Endothelial cell of umbilical vein (primary cell): ENCODE data around the gene LCTL. TPM values are rescaled to one million over a fixed set of nuclear protein-coding genes. Genes with fewer than 3 reads are reported as not detected.
A peak's percentile ranks its signal among the peaks of the same experiment; 100 is the strongest.

Experiments used
- BruUV-seq: library from RNA; stranded (reverse); fragments of 400-500 nt; replicated peaks from 2 replicates; lab custom pipeline; 2021; lab: Mats Ljungman, UMichigan
- CTCF ChIA-PET: fragments of 300-600, 350-600 bp; sonication (Branson Sonifier 250); formaldehyde crosslinking; loops from one replicate; lab custom pipeline; 2021; ENCODE audit warnings: antibody characterized with exemption, inconsistent platforms; lab: Charles Lee
- POLR2A ChIA-PET: fragments of 300-600, 350-600 bp; sonication (Branson Sonifier 250); formaldehyde crosslinking; loops from one replicate; lab custom pipeline; 2021; ENCODE audit warnings: antibody characterized with exemption, inconsistent platforms; lab: Charles Lee
- DNase-seq: peaks from one replicate; pipeline ENCODE4 v3.0.0-alpha.2; 2011; ENCODE audit warnings: low read depth, low spot score
- FAIRE-seq: peaks from 2 replicates; lab custom pipeline; 2011; peaks lifted over from hg19 to GRCh38; lab: Jason Lieb, UNC
- H2AFZ ChIP-seq: 2 replicates; pipeline ENCODE4 v1.6.0; 2012; ENCODE audit warnings: low read depth, low read length, control low read depth, inconsistent platforms
- H3K27ac ChIP-seq: 2 replicates; pipeline ENCODE4 v1.5.1; 2011; ENCODE audit warnings: low read depth, mild to moderate bottlenecking, control low read depth, low read length, moderate library complexity; ENCODE audit not compliant: insufficient read depth
- H3K27me3 ChIP-seq, 2 experiments: 2 replicates each; pipeline versions ENCODE4 v1.6.0 to v1.6.1; 2011; ENCODE audit warnings: low read length in 2 of 2, mixed read lengths in 1 of 2; ENCODE audit not compliant: control insufficient read depth in 2 of 2, insufficient read depth in 2 of 2
- H3K36me3 ChIP-seq, 2 experiments: 2 replicates in 1 of 2; 3 replicates in 1 of 2; pipeline ENCODE4 v1.5.1; 2011; ENCODE audit warnings: low read length in 2 of 2, mild to moderate bottlenecking in 1 of 2, moderate library complexity in 1 of 2; ENCODE audit not compliant: control insufficient read depth in 2 of 2, insufficient read depth in 2 of 2; ENCODE audit errors: extremely low read depth in 1 of 2
- H3K4me1 ChIP-seq: 3 replicates; pipeline ENCODE4 v1.5.1; 2011; ENCODE audit warnings: mild to moderate bottlenecking, low read length; ENCODE audit not compliant: control insufficient read depth, insufficient read depth; ENCODE audit errors: extremely low read depth
- H3K4me2 ChIP-seq: 2 replicates; pipeline ENCODE4 v1.6.1; 2011; ENCODE audit warnings: low read length, control low read depth, mixed read lengths; ENCODE audit not compliant: insufficient read depth
- H3K4me3 ChIP-seq, 3 experiments: fragments of 200-600 bp in 1 of 3; sonication (generic), shearing (Covaris generic) in 1 of 3; replicated peaks in 1 of 3; 2 replicates each; pipeline ENCODE4 v1.5.1; 2011 to 2016; ENCODE audit warnings: control low read depth in 3 of 3, low read length in 3 of 3, mild to moderate bottlenecking in 2 of 3, inconsistent platforms in 1 of 3, low read depth in 1 of 3, moderate library complexity in 1 of 3; ENCODE audit not compliant: insufficient read depth in 1 of 3
- H3K79me2 ChIP-seq: 2 replicates; pipeline ENCODE4 v1.6.0; 2012; ENCODE audit warnings: low read length, inconsistent platforms; ENCODE audit not compliant: control insufficient read depth, insufficient read depth
- H3K9ac ChIP-seq: replicated peaks from 2 replicates; pipeline ENCODE3; 2011; ENCODE audit warnings: low read length, control low read depth; ENCODE audit not compliant: insufficient read depth; ENCODE audit errors: extremely low read depth
- H3K9me1 ChIP-seq: replicated peaks from 3 replicates; pipeline ENCODE4 v1.6.0; 2011; ENCODE audit warnings: mild to moderate bottlenecking, low read length; ENCODE audit not compliant: control insufficient read depth, insufficient read depth; ENCODE audit errors: extremely low read depth
- H3K9me3 ChIP-seq: replicated peaks from 2 replicates; pipeline ENCODE4 v1.5.1; 2012; ENCODE audit warnings: low read length, inconsistent platforms; ENCODE audit not compliant: control insufficient read depth, insufficient read depth
- H4K20me1 ChIP-seq: replicated peaks from 2 replicates; pipeline ENCODE3; 2011; ENCODE audit warnings: mild to moderate bottlenecking, low read length; ENCODE audit not compliant: control insufficient read depth, insufficient read depth; ENCODE audit errors: extremely low read depth
- CTCF ChIP-seq, 2 donors: IDR thresholded peaks; 1 replicate in 1 of 2; 2 replicates in 1 of 2; pipeline ENCODE4 v1.5.1; 2011; ENCODE audit warnings: low read length in 2 of 2, mild to moderate bottlenecking in 2 of 2, moderate library complexity in 2 of 2, control low read depth in 1 of 2, inconsistent platforms in 1 of 2, low read depth in 1 of 2; ENCODE audit not compliant: insufficient read depth in 1 of 2; ENCODE audit errors: extremely low read depth in 1 of 2
- EZH2 ChIP-seq: IDR thresholded peaks from 2 replicates; pipeline ENCODE4 v1.6.1; 2012; ENCODE audit warnings: borderline replicate concordance, low read depth, mild to moderate bottlenecking, moderate library complexity, low read length, inconsistent platforms; ENCODE audit not compliant: severe bottlenecking
- FOS ChIP-seq: IDR thresholded peaks from 2 replicates; pipeline ENCODE4 v1.6.1; 2011; ENCODE audit warnings: mild to moderate bottlenecking, low read length, moderate library complexity, borderline replicate concordance; ENCODE audit not compliant: insufficient read depth
- GATA2 ChIP-seq: IDR thresholded peaks from 2 replicates; pipeline ENCODE4 v1.7.0; 2011; ENCODE audit warnings: low read depth, mild to moderate bottlenecking, moderate library complexity, mixed read lengths, low read length; ENCODE audit not compliant: insufficient read length, insufficient read depth
- JUN ChIP-seq: IDR thresholded peaks from 2 replicates; pipeline ENCODE4 v1.6.1; 2011; ENCODE audit warnings: borderline replicate concordance, low read depth; ENCODE audit not compliant: insufficient read length, insufficient read depth
- MAX ChIP-seq: IDR thresholded peaks from 2 replicates; pipeline ENCODE4 v1.6.1; 2011; ENCODE audit not compliant: insufficient read depth, insufficient read length
- MYC ChIP-seq: IDR thresholded peaks from one replicate; pipeline ENCODE4 v1.6.1; 2011; ENCODE audit warnings: mild to moderate bottlenecking, low read depth, low read length
- POLR2A ChIP-seq: IDR thresholded peaks from 2 replicates; pipeline ENCODE4 v1.6.1; 2012; ENCODE audit warnings: low read depth, mild to moderate bottlenecking, control low read depth, low read length
- POLR2AphosphoS5 ChIP-seq: IDR thresholded peaks from 2 replicates; pipeline ENCODE4 v1.6.1; 2012; ENCODE audit warnings: low read depth, mild to moderate bottlenecking, control low read depth, low read length, moderate library complexity; ENCODE audit not compliant: insufficient read depth
- dilution Hi-C: fragments of 300-500 bp; cut with MboI; formaldehyde crosslinking; loops from one replicate; pipeline ENCODE4 v1.15.0; 2019; ENCODE audit warnings: low sequenced_read_pairs; ENCODE audit not compliant: extremely low pct_ligation_motif_present
- intact Hi-C: fragments of 100-400 bp; cut with micrococcal nuclease; formaldehyde crosslinking; loops from one replicate; pipeline ENCODE4 v1.10.0; 2022
- polyA plus RNA-seq, 4 experiments: library from polyadenylated mRNA; depleted of rRNA in 3 of 4; stranded (reverse) in 3 of 4; unstranded in 1 of 4; fragments of >200 nt; gene quantifications; 2 replicates each; pipeline versions ENCODE4 v1.2.1 to v1.2.3, GENCODE V29; 2011 to 2012; ENCODE audit warnings: missing spikeins in 1 of 4
- total RNA-seq: library from RNA; stranded (reverse); gene quantifications from 2 replicates; pipeline ENCODE4 v1.2.3, GENCODE V29; 2021

The LCTL gene
- total and polyA plus RNA-seq, 2 donors (not counting 3 experiments of a cell fraction or from before 2014, with no cell fraction given): 0.04 TPM; not detected in 1

GRCh38 chr15:66505818-66506217 is 60.0 kb downstream of the LCTL start:
- peaks cover 10 to 22% of the 10 kb centered on the region in 2 experiments for H3K36me3 ChIP-seq
- intact Hi-C loops: loop anchor here (2.0 kb wide), 2 partner anchors 61 to 197 kb away; partner anchors contain the start of gene SMAD6
- H2AFZ ChIP-seq: no peak overlapping the region

More at GRCh38 chr15:66505818-66506217, 60.0 kb downstream of the LCTL start:
- H3K4me1 ChIP-seq: peaks cover 28% of the 10 kb centered on the region
- no peaks in the 10 kb centered on the region for H3K9me1 ChIP-seq
- dilution Hi-C loops: no loop called here
- no peaks in the 10 kb centered on the region for H3K9me3 ChIP-seq
- TF ChIP-seq FOS (no peak), GATA2 (no peak), POLR2A (no peak), CTCF (IDR thresholded peaks at IDR 0.05; ENCODE audit: extremely low read depth in 1 of 2, insufficient read depth in 1 of 2, low read depth in 1 of 2, low read length in 2 of 2) (no peak), MAX (no peak), EZH2 (no peak), JUN (no peak), POLR2AphosphoS5 (no peak), MYC (no peak)
- POLR2A ChIA-PET: interaction anchor here (1.2 kb wide), 1 partner anchor 609 kb away, joined by 3 read pairs; no protein-coding TSS in a partner anchor
- H3K4me3 ChIP-seq: peak overlapping the region; percentile 93 to 98 (median 98)
- H3K27me3 ChIP-seq: no peaks in the 10 kb centered on the region
- peak overlapping the region; percentile 98 for H3K9ac ChIP-seq
- no peak for FAIRE-seq
- no peaks in the 10 kb centered on the region for H4K20me1 ChIP-seq
- H3K4me2 ChIP-seq: peak overlapping the region; percentile 85
- peaks cover 69% of the 10 kb centered on the region for H3K79me2 ChIP-seq
- CTCF ChIA-PET: interaction anchor here (2.0 kb wide), 1 partner anchor 10 kb away, joined by 5 read pairs; no protein-coding TSS in a partner anchor
- no peak for DNase-seq
- H3K27ac ChIP-seq: peak overlapping the region; percentile 96
- no TSS peak for BruUV-seq
